Measurements from ENCODE around the gene TSN. TPM values are rescaled to one million over a fixed set of nuclear protein-coding genes. Genes with fewer than 3 reads are reported as not detected.
A peak's percentile ranks its signal among the peaks of the same experiment; 100 is the strongest.
"Not testable (repeated sequence)": the region's sequence is repeated elsewhere in the genome, so short reads cannot be mapped to it uniquely, and the experiment has no call there.

TSN gene
- total RNA-seq, 5 donors from 2014 or later (not counting 1 experiment from before 2014, with no cell fraction given) = 45.3 to 58.1 (median 48.4) TPM

- H3K9me3 Mint-ChIP-seq = no peaks in the 10 kb centered on the region
- H3K4me1 ChIP-seq (ENCODE audit: control insufficient read depth in 1 of 2, extremely low read depth in 1 of 2, insufficient read depth in 2 of 2, low read length in 2 of 2) = no peaks in the 10 kb centered on the region
- no peak overlapping the region for H3K4me3 ChIP-seq (ENCODE audit: control insufficient read depth in 1 of 2, extremely low read depth in 1 of 2, low read length in 1 of 2)
- no peaks in the 10 kb centered on the region for H3K9me3 ChIP-seq
- no peak overlapping the region for H3K27ac Mint-ChIP-seq
- H3K27me3 ChIP-seq (replicated peaks in 1 of 2; ENCODE audit: control insufficient read depth in 2 of 2, extremely low read depth in 1 of 2, insufficient read depth in 2 of 2, low read length in 1 of 2) = peaks cover 0 to 3% of the 10 kb centered on the region in 2 experiments
- H3K4me3 Mint-ChIP-seq = no peak overlapping the region
- ChIA-PET POLR2A (no interaction called here), CTCF (no interaction called here)
- no peaks in the 10 kb centered on the region for H3K4me1 Mint-ChIP-seq
- no peaks in the 10 kb centered on the region for H3K36me3 Mint-ChIP-seq
- WGBS (ENCODE audit: insufficient coverage) = 97% methylated on average over 3 of the region's 7 CpGs
- DNase-seq = no peak
- no peaks in the 10 kb centered on the region for H3K27me3 Mint-ChIP-seq
- ATAC-seq (replicated peaks in 1 of 4) = no peak
- H3K27ac ChIP-seq (ENCODE audit: low read length) = no peak overlapping the region
- H3K36me3 ChIP-seq (ENCODE audit: control insufficient read depth in 2 of 2, extremely low read depth in 1 of 2, insufficient read depth in 1 of 2, low read length in 1 of 2) = no peaks in the 10 kb centered on the region
Observed at GRCh38 chr2:121710470-121711170, 44.8 kb upstream of the TSN start.

GRCh38 chr2:121711481-121711880, 44.0 kb upstream of the TSN start:
- H3K4me3 ChIP-seq (ENCODE audit: control insufficient read depth in 1 of 2, extremely low read depth in 1 of 2, low read length in 1 of 2); H3K9me3 Mint-ChIP-seq; POLR2A ChIA-PET; CTCF ChIA-PET; H3K27ac Mint-ChIP-seq; H3K36me3 ChIP-seq (ENCODE audit: control insufficient read depth in 2 of 2, extremely low read depth in 1 of 2, insufficient read depth in 1 of 2, low read length in 1 of 2); H3K4me1 Mint-ChIP-seq; DNase-seq; H3K4me3 Mint-ChIP-seq; H3K36me3 Mint-ChIP-seq; H3K27ac ChIP-seq (ENCODE audit: low read length); H3K27me3 ChIP-seq (replicated peaks in 1 of 2; ENCODE audit: control insufficient read depth in 2 of 2, extremely low read depth in 1 of 2, insufficient read depth in 2 of 2, low read length in 1 of 2); H3K9me3 ChIP-seq; H3K27me3 Mint-ChIP-seq; ATAC-seq (replicated peaks in 1 of 4); H3K4me1 ChIP-seq (ENCODE audit: control insufficient read depth in 1 of 2, extremely low read depth in 1 of 2, insufficient read depth in 2 of 2, low read length in 2 of 2): not testable (repeated sequence)
- no CpG with 5 or more reads among the region's 3 CpGs for WGBS (ENCODE audit: insufficient coverage)

GRCh38 chr2:121716126-121716525, 39.3 kb upstream of the TSN start:
- Histone ChIP-seq H3K9me3 (no peaks in the 10 kb centered on the region), H3K4me1 (ENCODE audit: control insufficient read depth in 1 of 2, extremely low read depth in 1 of 2, insufficient read depth in 2 of 2, low read length in 2 of 2) (peaks cover 0 to 9% of the 10 kb centered on the region in 2 experiments), H3K27ac (ENCODE audit: low read length) (no peak overlapping the region), H3K4me3 (ENCODE audit: control insufficient read depth in 1 of 2, extremely low read depth in 1 of 2, low read length in 1 of 2) (no peak overlapping the region), H3K36me3 (ENCODE audit: control insufficient read depth in 2 of 2, extremely low read depth in 1 of 2, insufficient read depth in 1 of 2, low read length in 1 of 2) (no peaks in the 10 kb centered on the region), H3K27me3 (replicated peaks in 1 of 2; ENCODE audit: control insufficient read depth in 2 of 2, extremely low read depth in 1 of 2, insufficient read depth in 2 of 2, low read length in 1 of 2) (peaks cover 0 to 3% of the 10 kb centered on the region in 2 experiments)
- Mint-ChIP-seq H3K27ac (no peak overlapping the region), H3K4me3 (no peak overlapping the region), H3K4me1 (peaks cover 0 to 4% (median 3%) of the 10 kb centered on the region in 3 donors), H3K27me3 (no peaks in the 10 kb centered on the region), H3K36me3 (no peaks in the 10 kb centered on the region), H3K9me3 (no peaks in the 10 kb centered on the region)
- DNase-seq (no peak), ATAC-seq (replicated peaks in 1 of 4) (no peak)
- no CpG with 5 or more reads among the region's 1 CpG for WGBS (ENCODE audit: insufficient coverage)
- ChIA-PET CTCF (interaction anchor here in 1 of 2 donors (0.7 to 0.8 kb wide), 2 partner anchors 17 to 311 kb away, joined by 3 read pairs; no protein-coding TSS in a partner anchor), POLR2A (no interaction called here)

GRCh38 chr2:121717529-121717928, 37.9 kb upstream of the TSN start:
- Mint-ChIP-seq H3K9me3 (no peaks in the 10 kb centered on the region), H3K4me1 (peaks cover 0 to 9% (median 4%) of the 10 kb centered on the region in 3 donors), H3K27me3 (no peaks in the 10 kb centered on the region), H3K36me3 (no peaks in the 10 kb centered on the region), H3K4me3 (no peak overlapping the region), H3K27ac (no peak overlapping the region)
- Histone ChIP-seq H3K27ac (ENCODE audit: low read length) (no peak overlapping the region), H3K4me1 (ENCODE audit: control insufficient read depth in 1 of 2, extremely low read depth in 1 of 2, insufficient read depth in 2 of 2, low read length in 2 of 2) (peaks cover 0 to 9% of the 10 kb centered on the region in 2 experiments), H3K36me3 (ENCODE audit: control insufficient read depth in 2 of 2, extremely low read depth in 1 of 2, insufficient read depth in 1 of 2, low read length in 1 of 2) (no peaks in the 10 kb centered on the region), H3K4me3 (ENCODE audit: control insufficient read depth in 1 of 2, extremely low read depth in 1 of 2, low read length in 1 of 2) (no peak overlapping the region), H3K9me3 (no peaks in the 10 kb centered on the region), H3K27me3 (replicated peaks in 1 of 2; ENCODE audit: control insufficient read depth in 2 of 2, extremely low read depth in 1 of 2, insufficient read depth in 2 of 2, low read length in 1 of 2) (peaks cover 0 to 3% of the 10 kb centered on the region in 2 experiments)
- WGBS (ENCODE audit: insufficient coverage) = 80% methylated on average over 3 of the region's 6 CpGs
- POLR2A ChIA-PET = no interaction called here
- CTCF ChIA-PET = interaction anchor here (0.7 to 2.7 kb wide), 4 partner anchors 55 to 315 kb away, joined by 3 to 14 read pairs (median 8); partner anchors contain the start of gene RNU4ATAC (in 2 of the 2)
- ATAC-seq (replicated peaks in 1 of 4) (no peak), DNase-seq (no peak)

- ATAC-seq (replicated peaks in 1 of 4) (no peak), DNase-seq (no peak)
- Histone ChIP-seq H3K9me3 (no peaks in the 10 kb centered on the region), H3K4me3 (ENCODE audit: control insufficient read depth in 1 of 2, extremely low read depth in 1 of 2, low read length in 1 of 2) (no peak overlapping the region), H3K27me3 (replicated peaks in 1 of 2; ENCODE audit: control insufficient read depth in 2 of 2, extremely low read depth in 1 of 2, insufficient read depth in 2 of 2, low read length in 1 of 2) (no peaks in the 10 kb centered on the region), H3K4me1 (ENCODE audit: control insufficient read depth in 1 of 2, extremely low read depth in 1 of 2, insufficient read depth in 2 of 2, low read length in 2 of 2) (peaks cover 0 to 9% of the 10 kb centered on the region in 2 experiments), H3K27ac (ENCODE audit: low read length) (no peak overlapping the region), H3K36me3 (ENCODE audit: control insufficient read depth in 2 of 2, extremely low read depth in 1 of 2, insufficient read depth in 1 of 2, low read length in 1 of 2) (peaks cover 0 to 8% of the 10 kb centered on the region in 2 donors)
- H3K9me3 Mint-ChIP-seq = no peaks in the 10 kb centered on the region
- POLR2A ChIA-PET = interaction anchor here in 1 of 2 donors (0.8 kb wide), 1 partner anchor 291 kb away, joined by 6 read pairs; no protein-coding TSS in a partner anchor
- H3K4me3 Mint-ChIP-seq = no peak overlapping the region
- no CpG with 5 or more reads among the region's 8 CpGs for WGBS (ENCODE audit: insufficient coverage)
- H3K4me1 Mint-ChIP-seq = peaks cover 0 to 9% (median 4%) of the 10 kb centered on the region in 3 donors
- H3K27ac Mint-ChIP-seq = no peak overlapping the region
- peaks cover 2% of the 10 kb centered on the region for H3K36me3 Mint-ChIP-seq
- no peaks in the 10 kb centered on the region for H3K27me3 Mint-ChIP-seq
- CTCF ChIA-PET = interaction anchor here in 1 of 2 donors (0.6 kb wide), 1 partner anchor 134 kb away, joined by 6 read pairs; no protein-coding TSS in a partner anchor
Observed at GRCh38 chr2:121721926-121722325, 33.5 kb upstream of the TSN start.

GRCh38 chr2:121722479-121722878, 33.0 kb upstream of the TSN start:
- peak overlapping the region in 1 of 2 donors; percentile 16 for H3K27ac Mint-ChIP-seq
- POLR2A ChIA-PET = no interaction called here
- no peaks in the 10 kb centered on the region for H3K9me3 Mint-ChIP-seq

More at GRCh38 chr2:121722479-121722878, 33.0 kb upstream of the TSN start:
- ATAC-seq (replicated peaks in 1 of 4) (no peak), DNase-seq (no peak)
- Histone ChIP-seq H3K36me3 (ENCODE audit: control insufficient read depth in 2 of 2, extremely low read depth in 1 of 2, insufficient read depth in 1 of 2, low read length in 1 of 2) (peaks cover 0 to 14% of the 10 kb centered on the region in 2 donors), H3K27me3 (replicated peaks in 1 of 2; ENCODE audit: control insufficient read depth in 2 of 2, extremely low read depth in 1 of 2, insufficient read depth in 2 of 2, low read length in 1 of 2) (no peaks in the 10 kb centered on the region), H3K4me1 (ENCODE audit: control insufficient read depth in 1 of 2, extremely low read depth in 1 of 2, insufficient read depth in 2 of 2, low read length in 2 of 2) (peaks cover 0 to 9% of the 10 kb centered on the region in 2 experiments), H3K9me3 (no peaks in the 10 kb centered on the region), H3K4me3 (ENCODE audit: control insufficient read depth in 1 of 2, extremely low read depth in 1 of 2, low read length in 1 of 2) (no peak overlapping the region), H3K27ac (ENCODE audit: low read length) (no peak overlapping the region)
- WGBS (ENCODE audit: insufficient coverage) = 70% methylated on average over 5 of the region's 5 CpGs
- peaks cover 6% of the 10 kb centered on the region for H3K36me3 Mint-ChIP-seq
- H3K4me1 Mint-ChIP-seq = peaks cover 0 to 9% (median 4%) of the 10 kb centered on the region in 3 donors
- CTCF ChIA-PET = interaction anchor here in 1 of 2 donors (0.6 kb wide), 1 partner anchor 135 kb away, joined by 6 read pairs; no protein-coding TSS in a partner anchor
- no peak overlapping the region for H3K4me3 Mint-ChIP-seq
- H3K27me3 Mint-ChIP-seq = no peaks in the 10 kb centered on the region
